GM18951 (cell line): Measurements from ENCODE around the gene ELAVL1.

ENCODE experiments used
- POLR2A ChIP-seq: IDR thresholded peaks from 4 replicates; pipeline ENCODE4 v1.6.1; 2011; ENCODE audit warnings: mild to moderate bottlenecking; ENCODE audit not compliant: insufficient read length, insufficient read depth; ENCODE audit errors: extremely low read depth
- in situ Hi-C: fragments of 300-500 bp; cut with MboI; formaldehyde crosslinking; loops from one replicate; pipeline ENCODE4 v1.12.0; 2022; ENCODE audit warnings: low sequenced_read_pairs, mixed read lengths, inconsistent platforms; ENCODE audit not compliant: unreplicated experiment

Gene ELAVL1

GRCh38 chr19:7914598-7915045 lies 90.8 kb downstream of the ELAVL1 start, which contains the start of gene TGFBR3L:
TSS of gene TGFBR3L (plus strand) at chr19:7914830.
- no peak for TF ChIP-seq POLR2A
- in situ Hi-C loops, result no loop called here

DNA sequence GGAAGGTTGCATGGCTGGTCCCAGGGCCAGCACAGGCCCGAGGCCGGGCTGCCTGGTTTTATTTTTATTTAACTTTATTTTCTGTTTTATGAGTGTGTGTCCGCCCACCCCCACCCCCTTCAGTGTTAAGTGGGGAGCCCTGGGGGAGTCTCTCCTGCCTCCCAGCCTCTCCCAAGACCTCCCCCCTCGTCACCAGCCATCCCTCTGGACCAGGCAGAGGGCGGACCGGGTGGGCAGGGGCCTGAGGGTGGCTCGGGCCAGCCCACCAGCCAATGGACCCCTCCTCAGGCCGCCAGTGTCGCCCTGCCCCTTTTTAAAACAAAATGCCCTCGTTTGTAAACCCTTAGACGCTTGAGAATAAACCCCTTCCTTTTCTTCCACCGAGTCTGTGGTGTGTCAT lies 91.3 kb downstream of the ELAVL1 start:
- TF ChIP-seq POLR2A, result no peak
- in situ Hi-C loops, result no loop called here

- in situ Hi-C loops, result no loop called here
- no peak for TF ChIP-seq POLR2A
Measured at GRCh38 chr19:7913652-7914051, 91.8 kb downstream of the ELAVL1 start.

GRCh38 chr19:7912697-7913564 lies 92.5 kb downstream of the ELAVL1 start:
- no peak for TF ChIP-seq POLR2A
- in situ Hi-C loops, result no loop called here

GRCh38 chr19:7912144-7912696 lies 93.2 kb downstream of the ELAVL1 start:
- in situ Hi-C loops, result no loop called here

DNA sequence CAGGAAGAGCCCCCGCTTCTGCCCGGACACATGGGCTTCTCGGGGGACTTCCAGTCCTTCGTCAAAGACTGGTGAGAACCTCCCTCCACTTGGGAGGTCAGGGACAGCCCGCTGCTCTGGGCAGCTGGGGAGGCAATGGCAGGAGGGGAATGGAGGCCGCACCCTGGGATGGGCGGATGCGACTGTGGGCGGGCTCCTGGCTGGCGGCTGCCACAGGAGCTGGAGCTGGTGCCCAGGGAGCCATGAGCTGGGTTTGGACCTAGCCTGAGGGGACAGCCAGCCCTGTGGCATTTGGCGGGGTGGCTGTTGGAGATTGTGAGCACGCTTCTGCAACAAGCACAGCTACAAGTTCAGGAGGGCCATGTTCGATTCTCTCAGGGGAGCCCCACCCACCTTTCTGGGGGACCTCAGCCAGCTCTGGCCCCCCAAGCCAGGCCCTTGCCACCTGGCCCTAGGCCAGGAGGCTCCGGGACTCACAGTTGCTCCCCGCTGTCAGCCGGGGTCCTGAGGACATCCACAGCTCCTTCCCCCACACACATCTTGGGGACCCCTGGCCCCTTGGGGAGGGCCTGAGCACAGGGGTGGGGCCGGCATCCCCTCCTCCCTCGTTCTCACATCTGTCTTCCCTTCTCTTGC lies 93.8 kb downstream of the ELAVL1 start:
- no peak for TF ChIP-seq POLR2A

More at GRCh38 chr19:7912144-7912696, 93.2 kb downstream of the ELAVL1 start:
- TF ChIP-seq POLR2A, result no peak

GRCh38 chr19:7910321-7911161 lies 94.9 kb downstream of the ELAVL1 start:
- in situ Hi-C loops, result no loop called here
- TF ChIP-seq POLR2A, result no peak

More for the DNA sequence above, 93.8 kb downstream of the ELAVL1 start:
- in situ Hi-C loops, result no loop called here

DNA sequence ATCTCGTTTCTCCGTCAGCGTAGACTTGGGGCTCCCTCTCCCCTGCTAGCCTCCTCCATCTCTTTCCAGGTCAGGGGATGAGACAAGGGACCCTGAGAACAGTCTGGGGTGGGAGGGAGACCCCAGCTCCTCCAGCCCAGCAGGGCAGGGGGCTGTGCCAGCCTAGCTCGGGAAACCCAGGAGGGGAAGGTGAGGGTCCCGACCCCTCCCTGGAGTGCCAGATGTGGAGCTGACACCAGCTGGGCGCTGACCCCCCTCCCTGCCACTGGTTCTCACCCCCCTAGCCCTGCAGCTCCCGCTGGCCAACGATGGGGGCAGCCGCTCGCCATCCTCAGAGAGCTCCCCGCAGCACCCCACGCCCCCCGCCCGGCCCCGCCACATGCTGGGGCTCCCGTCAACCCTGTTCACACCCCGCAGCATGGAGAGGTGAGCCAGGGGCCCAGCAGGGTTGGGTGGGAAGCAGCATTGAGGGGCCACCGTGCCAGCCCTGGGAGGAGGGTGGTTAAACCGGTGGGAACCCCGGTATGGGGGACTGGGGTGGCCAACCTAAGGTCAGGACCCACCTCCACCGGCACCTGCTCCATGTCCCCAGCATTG lies 95.9 kb downstream of the ELAVL1 start:
- in situ Hi-C loops, result no loop called here
- no peak for TF ChIP-seq POLR2A

GRCh38 chr19:7908742-7909461 lies 96.5 kb downstream of the ELAVL1 start:
- in situ Hi-C loops, result no loop called here
- TF ChIP-seq POLR2A, result no peak
